GM19238 (cell line): ENCODE results near the gene SREBF1.

Source experiments
- DNase-seq: peaks from one replicate; pipeline ENCODE4 v3.0.0; 2011; ENCODE audit warnings: low spot score; ENCODE audit not compliant: insufficient read length

Gene SREBF1

GRCh38 chr17:17781591-17782496 lies 54.9 kb downstream of the SREBF1 start:
- no peak for DNase-seq

GRCh38 chr17:17780922-17781590 lies 55.7 kb downstream of the SREBF1 start:
- no peak for DNase-seq

GRCh38 chr17:17779015-17779611 lies 57.7 kb downstream of the SREBF1 start:
- DNase-seq: no peak

GRCh38 chr17:17778308-17779014 lies 58.3 kb downstream of the SREBF1 start:
- no peak for DNase-seq

DNA sequence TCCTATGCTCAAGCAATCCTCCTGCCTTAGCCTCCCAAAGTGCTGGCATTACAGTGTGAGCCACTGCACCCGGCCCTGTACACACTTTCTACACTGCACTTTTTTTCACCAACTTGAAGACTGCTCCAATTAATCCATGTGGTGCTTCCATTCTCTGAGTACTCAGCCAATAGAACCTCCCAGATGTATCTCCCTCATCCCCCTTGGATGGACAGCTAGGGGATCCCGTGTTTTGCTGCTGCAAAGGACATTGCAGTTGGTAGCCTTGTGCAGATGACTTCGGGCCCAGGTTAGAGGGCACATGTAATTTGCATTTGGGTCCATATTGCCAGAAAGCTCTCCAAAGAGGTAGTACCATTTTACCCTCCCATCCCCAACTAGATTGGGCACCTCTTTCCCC lies 59.9 kb downstream of the SREBF1 start:
- no peak for DNase-seq

DNA sequence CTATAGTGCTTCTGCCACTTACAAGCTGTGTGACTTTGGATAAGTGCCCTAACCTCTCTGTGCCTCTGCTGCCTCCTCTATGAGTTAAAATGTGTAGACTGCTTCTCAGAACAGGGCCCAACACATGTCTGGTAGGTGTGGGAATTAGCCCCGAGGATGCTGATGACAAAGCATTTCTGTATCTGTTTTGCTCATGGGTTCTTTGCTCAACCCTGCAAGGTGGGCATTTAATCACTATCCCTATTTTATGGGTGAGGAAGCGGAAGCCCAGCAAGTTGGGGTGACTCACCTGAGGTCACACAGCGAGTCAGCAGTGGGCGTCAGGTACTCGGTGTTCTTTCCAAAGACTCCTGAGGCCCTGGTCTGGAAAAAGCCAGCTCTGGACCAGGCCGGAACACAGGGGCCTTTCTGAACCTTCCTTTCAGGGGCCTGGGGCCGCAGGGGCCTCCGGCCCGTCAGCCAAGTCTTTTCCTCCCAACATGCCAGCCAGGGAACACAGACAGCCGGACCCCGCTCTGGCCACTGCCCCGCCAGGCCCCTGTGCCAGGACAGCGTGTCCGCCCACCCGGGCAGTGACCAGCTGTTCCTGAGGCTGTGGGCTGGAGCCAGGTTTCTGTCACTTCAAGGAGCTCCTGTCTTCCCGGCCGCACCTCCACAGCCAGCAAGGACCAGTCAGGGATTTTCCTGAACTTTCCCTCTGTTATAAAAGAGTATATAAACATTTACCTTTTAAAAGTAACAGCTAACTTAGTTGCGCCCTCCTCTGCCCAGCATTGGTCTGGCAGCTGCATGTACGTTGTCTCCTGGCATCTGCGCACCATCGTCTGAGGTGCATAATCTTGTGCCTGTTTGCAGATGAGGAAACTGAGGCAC lies 62.5 kb downstream of the SREBF1 start:
- DNase-seq: no peak

GRCh38 chr17:17772231-17772630 lies 64.6 kb downstream of the SREBF1 start:
- DNase-seq: no peak

DNA sequence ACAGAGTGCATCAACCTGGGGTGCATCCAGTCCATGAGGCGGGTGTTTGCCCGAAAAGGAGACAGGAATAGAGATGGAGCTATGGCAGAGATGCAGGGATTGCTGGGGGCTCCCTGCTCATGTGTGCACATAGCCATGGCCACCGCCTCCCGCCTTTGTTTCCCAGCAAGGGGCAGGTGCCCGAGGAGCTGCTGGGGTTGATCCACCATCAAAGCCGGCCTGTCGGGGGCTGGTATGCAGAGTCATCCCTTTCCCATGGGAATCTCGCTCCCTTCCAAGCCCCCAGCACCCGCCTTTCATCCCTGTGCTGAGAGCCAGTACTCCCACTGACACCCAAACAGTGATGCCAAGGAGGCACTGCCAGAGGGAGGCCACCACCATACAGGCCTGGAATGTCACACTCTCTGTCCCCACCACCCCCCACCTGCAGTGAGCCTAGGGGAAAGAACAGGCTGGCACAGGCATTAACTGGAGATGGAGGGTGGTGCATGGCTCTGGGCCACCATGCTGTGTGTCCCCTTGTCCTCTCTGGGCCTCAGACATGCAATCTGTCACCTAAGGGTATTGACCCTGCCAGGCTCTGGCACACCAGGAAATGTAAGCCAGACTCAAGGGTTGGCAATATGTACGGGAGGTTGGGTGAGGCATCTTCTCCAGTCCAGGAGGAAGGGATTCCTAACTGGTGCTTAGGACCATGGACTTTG lies 65.1 kb downstream of the SREBF1 start:
- DNase-seq: no peak

- no peak for DNase-seq
Observed at GRCh38 chr17:17770632-17771044, 66.1 kb downstream of the SREBF1 start.

DNA sequence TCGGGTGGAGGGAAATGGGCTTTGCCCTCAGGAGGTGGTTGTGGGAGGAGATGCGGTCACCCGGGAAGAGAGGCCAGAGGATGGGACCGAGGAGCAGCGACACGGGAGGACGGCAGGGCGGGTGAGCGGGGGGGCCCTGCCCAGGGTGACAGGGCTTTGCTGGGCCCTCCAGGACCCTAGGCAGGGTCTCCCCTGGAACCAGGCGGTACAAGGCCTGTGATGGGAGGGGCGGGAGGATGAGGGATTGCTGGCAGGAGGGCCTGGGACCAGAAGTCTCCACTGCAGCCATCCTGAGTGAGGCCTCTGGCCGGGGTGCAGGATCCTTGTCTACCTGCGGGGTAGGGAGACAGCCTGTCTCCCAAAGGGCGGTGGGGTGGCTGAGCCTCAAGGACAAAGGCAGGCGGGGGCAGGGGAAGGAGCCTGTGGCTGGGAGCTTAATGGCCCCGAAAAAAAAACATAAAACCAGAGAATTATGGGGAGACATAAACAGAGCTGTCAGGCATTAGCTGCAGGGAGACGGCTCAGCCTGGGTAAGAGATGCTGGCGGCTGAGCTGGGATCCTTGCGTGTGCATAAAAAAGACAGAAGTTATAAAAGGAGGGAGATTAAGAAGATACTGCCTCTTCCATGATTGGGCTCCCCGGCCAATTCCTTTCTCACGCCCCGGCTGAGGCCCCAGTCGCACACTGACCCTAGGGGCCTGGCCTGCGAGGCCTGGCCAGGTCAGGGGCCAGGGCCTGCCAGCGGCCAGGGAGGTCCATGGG lies 66.7 kb downstream of the SREBF1 start:
- no peak for DNase-seq

GRCh38 chr17:17768424-17769088 lies 68.2 kb downstream of the SREBF1 start:
- DNase-seq: no peak

DNA sequence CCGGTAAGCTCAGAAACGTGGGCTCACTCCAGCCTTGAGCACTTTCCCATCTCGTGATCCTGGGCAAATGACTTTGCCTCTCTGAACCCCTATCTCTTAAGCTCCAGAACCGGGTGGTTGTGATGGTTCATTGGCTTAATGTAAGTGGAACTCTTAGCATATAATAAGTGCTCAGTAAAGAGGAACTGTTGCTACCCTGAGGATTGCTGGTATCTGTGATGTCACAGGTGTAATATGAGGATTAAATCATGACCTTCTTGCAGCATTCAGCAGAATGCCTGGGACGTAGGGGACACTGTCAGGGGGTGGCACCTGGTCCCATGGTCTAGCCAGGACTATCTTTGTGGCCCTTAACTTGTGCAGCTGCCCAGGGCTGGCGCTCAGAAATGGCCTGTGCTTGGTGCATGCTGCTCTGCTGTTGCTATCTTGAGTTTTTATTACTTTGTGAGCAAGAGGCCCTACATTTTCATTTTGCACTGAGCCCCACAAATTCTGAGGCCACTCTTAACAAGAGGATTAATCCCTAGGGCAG lies 68.8 kb downstream of the SREBF1 start:
- no peak for DNase-seq

DNA sequence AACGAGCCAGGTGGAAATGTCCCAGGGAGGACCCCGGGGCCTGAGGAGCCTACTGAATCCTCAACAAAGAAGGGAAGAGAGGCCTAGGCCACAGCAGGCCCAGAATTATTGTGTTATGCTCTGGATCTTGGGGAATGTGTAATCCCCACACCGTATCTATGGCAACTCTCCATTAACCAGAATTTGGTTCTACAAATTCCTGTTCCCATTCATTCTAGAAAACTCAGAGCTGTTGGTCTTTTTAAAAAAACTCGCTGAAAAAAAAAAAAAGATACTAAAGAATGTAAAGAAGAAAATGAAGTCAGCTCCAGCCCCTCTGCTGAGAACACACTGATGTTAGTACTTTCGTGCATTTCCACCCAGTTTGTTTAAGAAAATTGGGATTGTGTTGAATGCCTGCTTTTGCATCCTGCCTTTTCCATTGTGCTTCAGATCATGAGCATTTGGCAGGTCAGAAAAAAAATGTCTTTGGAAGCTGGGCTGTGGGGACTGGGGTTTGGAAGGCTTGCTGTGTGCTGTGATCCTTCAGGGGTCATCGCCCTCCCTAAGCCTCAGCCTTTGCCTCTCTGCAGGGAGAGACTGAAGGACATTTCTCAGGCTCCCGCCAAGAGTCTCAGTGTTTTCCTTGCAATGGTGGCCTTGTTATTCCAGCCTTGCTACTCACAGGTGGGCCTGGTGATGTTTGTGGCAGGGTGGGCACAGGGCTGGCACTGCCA lies 69.5 kb downstream of the SREBF1 start:
- DNase-seq: no peak

DNA sequence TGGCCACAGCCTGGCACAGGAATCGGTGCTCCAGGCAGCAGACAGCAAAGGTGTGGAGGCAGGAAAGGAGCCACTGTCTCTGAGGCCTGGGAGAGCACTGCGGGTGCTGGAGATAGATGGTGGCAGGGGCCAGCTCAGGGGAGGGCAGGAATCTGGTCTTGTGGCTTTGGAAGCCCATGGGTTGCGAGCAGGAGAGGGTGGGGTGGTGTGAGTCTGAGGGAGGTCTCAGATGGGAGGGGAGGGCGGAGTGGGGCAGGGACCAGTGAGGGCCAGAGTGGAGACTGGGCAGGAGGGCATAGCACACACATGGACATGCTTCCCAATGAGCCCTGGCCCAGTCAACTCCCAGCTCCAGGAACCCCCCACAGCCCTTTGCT lies 70.1 kb downstream of the SREBF1 start:
- DNase-seq: no peak

GRCh38 chr17:17766077-17766743 lies 70.6 kb downstream of the SREBF1 start:
- peak; percentile 75 for DNase-seq

- no peak for DNase-seq
Observed at GRCh38 chr17:17765359-17766076, 71.3 kb downstream of the SREBF1 start.

DNA sequence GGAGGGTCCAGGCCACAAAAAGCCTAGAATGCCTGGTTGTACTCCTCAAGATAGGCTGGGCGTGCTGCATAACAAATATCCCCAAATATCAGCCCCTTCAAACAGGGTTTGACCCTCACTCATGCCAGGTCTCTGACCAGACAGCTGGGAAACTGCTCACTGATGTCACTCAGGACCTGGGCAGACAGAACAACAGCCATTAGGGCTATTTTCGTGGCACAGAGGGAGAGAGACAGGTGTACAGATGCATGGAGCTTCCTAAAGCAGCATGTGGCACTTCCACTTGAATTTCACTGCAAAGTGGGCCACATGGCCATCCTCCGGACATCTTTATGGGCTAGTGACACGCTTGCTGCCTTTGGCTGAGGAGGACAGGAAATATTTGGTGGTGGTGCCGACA lies 73.1 kb downstream of the SREBF1 start:
- DNase-seq: no peak
